ENCODE measurements around the gene HAPLN1.

HAPLN1 gene

GRCh38 chr5:83714810-83715209 lies 5.8 kb downstream of the HAPLN1 start:
- H3K4me2 ChIP-seq (ENCODE audit: low read depth, low read length): no peak overlapping the region
- no peaks in the 10 kb centered on the region for H3F3A ChIP-seq (ENCODE audit: insufficient read depth, low read length)
- H3K4me1 ChIP-seq (ENCODE audit: low read length): no peaks in the 10 kb centered on the region
- no peak overlapping the region for H3K27ac ChIP-seq (ENCODE audit: low read length)
- no peaks in the 10 kb centered on the region for H3K27me3 ChIP-seq (replicated peaks; ENCODE audit: insufficient read depth, low read length)
- no peaks in the 10 kb centered on the region for H3K9me3 ChIP-seq (replicated peaks; ENCODE audit: insufficient read depth, low read length)
- no peaks in the 10 kb centered on the region for H3K79me2 ChIP-seq (ENCODE audit: low read length)
- H4K20me1 ChIP-seq (ENCODE audit: insufficient read depth, low read length): no peaks in the 10 kb centered on the region
- TF ChIP-seq CTCF (IDR thresholded peaks at IDR 0.05; ENCODE audit: low read length): no peak
- no peak for TF ChIP-seq EZH2 (optimal IDR thresholded peaks at IDR 0.05; ENCODE audit: low read depth, low read length)
- TF ChIP-seq EZH2phosphoT487 (IDR thresholded peaks at IDR 0.05; ENCODE audit: low read length): no peak
- no peak overlapping the region for H3K4me3 ChIP-seq (ENCODE audit: low read length)
- H2AFZ ChIP-seq (ENCODE audit: low read length): no peak overlapping the region
- H3K36me3 ChIP-seq (replicated peaks; ENCODE audit: insufficient read depth, low read length): no peaks in the 10 kb centered on the region
- H3K9ac ChIP-seq (ENCODE audit: low read length): no peak overlapping the region
- no peak for DNase-seq
- H3K9me2 ChIP-seq (replicated peaks; ENCODE audit: insufficient read depth, low read length): no peaks in the 10 kb centered on the region

GRCh38 chr5:83711982-83712601 lies 8.6 kb downstream of the HAPLN1 start:
- no peak overlapping the region for H3K27ac ChIP-seq (ENCODE audit: low read length)
- no peak overlapping the region for H2AFZ ChIP-seq (ENCODE audit: low read length)
- no peak overlapping the region for H3K4me3 ChIP-seq (ENCODE audit: low read length)
- DNase-seq: peak; percentile 66
- H3K9ac ChIP-seq (ENCODE audit: low read length): no peak overlapping the region
- no peaks in the 10 kb centered on the region for H4K20me1 ChIP-seq (ENCODE audit: insufficient read depth, low read length)
- H3K9me3 ChIP-seq (replicated peaks; ENCODE audit: insufficient read depth, low read length): no peaks in the 10 kb centered on the region
- H3K27me3 ChIP-seq (replicated peaks; ENCODE audit: insufficient read depth, low read length): no peaks in the 10 kb centered on the region
- H3K4me2 ChIP-seq (ENCODE audit: low read depth, low read length): no peak overlapping the region
- no peaks in the 10 kb centered on the region for H3K36me3 ChIP-seq (replicated peaks; ENCODE audit: insufficient read depth, low read length)
- no peaks in the 10 kb centered on the region for H3K4me1 ChIP-seq (ENCODE audit: low read length)
- TF ChIP-seq CTCF (IDR thresholded peaks at IDR 0.05; ENCODE audit: low read length) (peak; percentile 62), EZH2 (optimal IDR thresholded peaks at IDR 0.05; ENCODE audit: low read depth, low read length) (no peak), EZH2phosphoT487 (IDR thresholded peaks at IDR 0.05; ENCODE audit: low read length) (no peak)
- H3F3A ChIP-seq (ENCODE audit: insufficient read depth, low read length): no peaks in the 10 kb centered on the region
- H3K79me2 ChIP-seq (ENCODE audit: low read length): no peaks in the 10 kb centered on the region
- no peaks in the 10 kb centered on the region for H3K9me2 ChIP-seq (replicated peaks; ENCODE audit: insufficient read depth, low read length)

GRCh38 chr5:83709973-83710372 lies 10.7 kb downstream of the HAPLN1 start:
- Histone ChIP-seq H3K9me3 (replicated peaks; ENCODE audit: insufficient read depth, low read length) (no peaks in the 10 kb centered on the region), H3K9ac (ENCODE audit: low read length) (no peak overlapping the region), H4K20me1 (ENCODE audit: insufficient read depth, low read length) (no peaks in the 10 kb centered on the region), H3K27me3 (replicated peaks; ENCODE audit: insufficient read depth, low read length) (no peaks in the 10 kb centered on the region), H3K4me2 (ENCODE audit: low read depth, low read length) (no peak overlapping the region), H3K27ac (ENCODE audit: low read length) (no peak overlapping the region), H3F3A (ENCODE audit: insufficient read depth, low read length) (no peaks in the 10 kb centered on the region), H2AFZ (ENCODE audit: low read length) (no peak overlapping the region), H3K4me3 (ENCODE audit: low read length) (no peak overlapping the region), H3K79me2 (ENCODE audit: low read length) (no peaks in the 10 kb centered on the region), H3K9me2 (replicated peaks; ENCODE audit: insufficient read depth, low read length) (no peaks in the 10 kb centered on the region), H3K4me1 (ENCODE audit: low read length) (no peaks in the 10 kb centered on the region), H3K36me3 (replicated peaks; ENCODE audit: insufficient read depth, low read length) (no peaks in the 10 kb centered on the region)
- TF ChIP-seq CTCF (IDR thresholded peaks at IDR 0.05; ENCODE audit: low read length): no peak
- TF ChIP-seq EZH2 (optimal IDR thresholded peaks at IDR 0.05; ENCODE audit: low read depth, low read length): no peak
- TF ChIP-seq EZH2phosphoT487 (IDR thresholded peaks at IDR 0.05; ENCODE audit: low read length): no peak
- no peak for DNase-seq
